SU-DHL-6 (cell line): Measurements from ENCODE around the gene RFC1.

Experiments
- H2AFZ ChIP-seq: fragments of 200-600 bp; sonication (generic); 2 replicates; pipeline ENCODE4 v1.6.1; 2014; ENCODE audit warnings: low read depth, mild to moderate bottlenecking, moderate library complexity, mixed read lengths, antibody characterized with exemption, low read length; ENCODE audit not compliant: severe bottlenecking
- H3F3A ChIP-seq: fragments of 200-600 bp; shearing (Covaris generic); 2 replicates; pipeline ENCODE4 v1.6.0; 2016; ENCODE audit warnings: antibody characterized with exemption, mild to moderate bottlenecking; ENCODE audit not compliant: insufficient read depth
- H3K27ac ChIP-seq: fragments of 200-600 bp; sonication (generic); 2 replicates; pipeline ENCODE4 v1.5.1; 2016; ENCODE audit warnings: low read depth, mild to moderate bottlenecking, low read length, moderate library complexity, mixed read lengths
- H3K27me3 ChIP-seq: fragments of 200-600 bp; sonication (generic), shearing (Covaris generic); 2 replicates; pipeline ENCODE4 v1.6.0; 2014; ENCODE audit warnings: mild to moderate bottlenecking, low read length
- H3K36me3 ChIP-seq: fragments of 200-600 bp; sonication (generic); 2 replicates; pipeline ENCODE4 v1.6.1; 2014; ENCODE audit warnings: mild to moderate bottlenecking, low read length, mixed read lengths
- H3K4me2 ChIP-seq: fragments of 300-600, 200-600 bp; shearing (Covaris generic), sonication (generic); 2 replicates; pipeline ENCODE4 v1.6.0; 2014; ENCODE audit warnings: low read length, low read depth, mild to moderate bottlenecking; ENCODE audit not compliant: poor library complexity, severe bottlenecking
- H3K4me3 ChIP-seq: fragments of 200-600 bp; sonication (generic); 2 replicates; pipeline ENCODE4 v1.5.1; 2014; ENCODE audit warnings: antibody characterized with exemption, low read length, mild to moderate bottlenecking, mixed read lengths; ENCODE audit not compliant: insufficient read depth, poor library complexity, severe bottlenecking
- H3K79me2 ChIP-seq: fragments of 200-600 bp; sonication (generic); 2 replicates; pipeline ENCODE4 v1.6.1; 2014; ENCODE audit warnings: mild to moderate bottlenecking, low read length, moderate library complexity; ENCODE audit not compliant: insufficient read depth
- H3K9ac ChIP-seq: fragments of 200-600 bp; sonication (generic); 2 replicates; pipeline ENCODE4 v1.7.0; 2014; ENCODE audit warnings: mild to moderate bottlenecking, low read length
- H3K9me2 ChIP-seq: fragments of 200-600 bp; sonication (generic); replicated peaks from 2 replicates; pipeline ENCODE4 v1.6.1; 2014; ENCODE audit warnings: low read length; ENCODE audit not compliant: insufficient read depth
- H3K9me3 ChIP-seq: fragments of 200-600 bp; sonication (generic); 2 replicates; pipeline ENCODE4 v1.6.1; 2014; ENCODE audit warnings: low read length, mixed read lengths; ENCODE audit not compliant: insufficient read depth
- H4K20me1 ChIP-seq: fragments of 200-600 bp; sonication (generic); 2 replicates; pipeline ENCODE4 v1.6.1; 2014; ENCODE audit warnings: low read depth, mild to moderate bottlenecking, antibody characterized with exemption, low read length, moderate library complexity, mixed read lengths
- EZH2phosphoT487 ChIP-seq: fragments of 200-600 bp; sonication (generic), shearing (Covaris generic); conservative IDR thresholded peaks from 2 replicates; pipeline ENCODE4 v1.6.1; 2018; ENCODE audit warnings: mild to moderate bottlenecking, antibody characterized with exemption, low read length, moderate library complexity, mixed read lengths
- TF ChIP-seq, protein P1 (sequence below): fragments of 200-600 bp; sonication (generic); IDR thresholded peaks from one replicate; pipeline ENCODE4 v1.5.1; 2017; ENCODE audit warnings: antibody characterized with exemption, mild to moderate bottlenecking, low read length, moderate library complexity; ENCODE audit not compliant: insufficient read depth, poor library complexity, severe bottlenecking

The RFC1 gene

DNA sequence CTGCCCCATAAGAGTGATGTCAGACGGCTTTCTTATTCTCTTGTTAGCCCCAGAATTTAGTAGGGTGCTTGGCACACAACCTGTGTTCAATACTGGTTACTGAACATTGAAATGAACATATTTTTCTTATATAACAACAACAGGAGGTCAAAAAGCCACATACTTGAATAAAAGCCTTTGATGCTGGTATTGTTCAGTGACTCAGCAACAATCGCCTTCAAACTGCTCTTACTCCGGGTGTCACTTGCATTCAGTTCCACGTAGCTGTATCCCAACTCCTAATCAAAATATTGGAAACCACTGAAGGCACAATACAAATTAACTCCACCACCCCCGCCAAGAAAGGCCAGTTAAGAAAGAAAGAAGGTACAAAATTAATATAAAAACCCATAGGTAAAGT is 61.5 kb downstream of the RFC1 start:
- Histone ChIP-seq H3K27ac (no peak overlapping the region), H3K27me3 (no peaks in the 10 kb centered on the region), H3K9ac (no peak overlapping the region), H3K79me2 (no peaks in the 10 kb centered on the region), H4K20me1 (no peaks in the 10 kb centered on the region), H3F3A (no peaks in the 10 kb centered on the region), H2AFZ (no peak overlapping the region), H3K36me3 (peaks cover 49% of the 10 kb centered on the region), H3K4me3 (no peak overlapping the region), H3K9me2 (no peaks in the 10 kb centered on the region), H3K9me3 (no peaks in the 10 kb centered on the region), H3K4me2 (no peak overlapping the region)
- TF ChIP-seq EZH2phosphoT487: no peak
- TF ChIP-seq, protein P1, sequence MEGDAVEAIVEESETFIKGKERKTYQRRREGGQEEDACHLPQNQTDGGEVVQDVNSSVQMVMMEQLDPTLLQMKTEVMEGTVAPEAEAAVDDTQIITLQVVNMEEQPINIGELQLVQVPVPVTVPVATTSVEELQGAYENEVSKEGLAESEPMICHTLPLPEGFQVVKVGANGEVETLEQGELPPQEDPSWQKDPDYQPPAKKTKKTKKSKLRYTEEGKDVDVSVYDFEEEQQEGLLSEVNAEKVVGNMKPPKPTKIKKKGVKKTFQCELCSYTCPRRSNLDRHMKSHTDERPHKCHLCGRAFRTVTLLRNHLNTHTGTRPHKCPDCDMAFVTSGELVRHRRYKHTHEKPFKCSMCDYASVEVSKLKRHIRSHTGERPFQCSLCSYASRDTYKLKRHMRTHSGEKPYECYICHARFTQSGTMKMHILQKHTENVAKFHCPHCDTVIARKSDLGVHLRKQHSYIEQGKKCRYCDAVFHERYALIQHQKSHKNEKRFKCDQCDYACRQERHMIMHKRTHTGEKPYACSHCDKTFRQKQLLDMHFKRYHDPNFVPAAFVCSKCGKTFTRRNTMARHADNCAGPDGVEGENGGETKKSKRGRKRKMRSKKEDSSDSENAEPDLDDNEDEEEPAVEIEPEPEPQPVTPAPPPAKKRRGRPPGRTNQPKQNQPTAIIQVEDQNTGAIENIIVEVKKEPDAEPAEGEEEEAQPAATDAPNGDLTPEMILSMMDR: no peak

DNA sequence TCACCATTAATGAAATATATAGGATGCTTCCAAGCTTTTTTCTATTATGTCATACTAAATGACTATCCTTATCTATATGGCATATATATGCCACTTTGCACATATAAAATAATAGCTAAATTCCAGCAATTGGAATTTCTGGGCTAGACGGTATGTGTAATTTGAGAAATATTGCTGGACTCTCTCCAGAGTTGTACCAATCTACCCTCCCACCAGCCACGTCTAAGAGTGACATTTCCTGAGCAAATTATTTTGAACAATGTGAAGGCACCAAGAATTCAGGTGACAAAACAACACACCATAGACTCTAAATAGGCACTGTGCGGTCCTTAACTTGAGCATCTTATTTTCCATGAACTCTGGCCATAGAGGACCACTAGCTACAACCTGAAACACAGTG is 62.3 kb downstream of the RFC1 start:
- Histone ChIP-seq H3K4me3 (no peak overlapping the region), H3K4me2 (no peak overlapping the region), H3K9ac (no peak overlapping the region), H4K20me1 (no peaks in the 10 kb centered on the region), H3F3A (no peaks in the 10 kb centered on the region), H3K79me2 (no peaks in the 10 kb centered on the region), H3K9me3 (no peaks in the 10 kb centered on the region), H3K27ac (no peak overlapping the region), H3K27me3 (no peaks in the 10 kb centered on the region), H3K36me3 (peaks cover 44% of the 10 kb centered on the region), H3K9me2 (no peaks in the 10 kb centered on the region), H2AFZ (no peak overlapping the region)
- no peak for TF ChIP-seq EZH2phosphoT487
- TF ChIP-seq, protein P1: no peak

DNA sequence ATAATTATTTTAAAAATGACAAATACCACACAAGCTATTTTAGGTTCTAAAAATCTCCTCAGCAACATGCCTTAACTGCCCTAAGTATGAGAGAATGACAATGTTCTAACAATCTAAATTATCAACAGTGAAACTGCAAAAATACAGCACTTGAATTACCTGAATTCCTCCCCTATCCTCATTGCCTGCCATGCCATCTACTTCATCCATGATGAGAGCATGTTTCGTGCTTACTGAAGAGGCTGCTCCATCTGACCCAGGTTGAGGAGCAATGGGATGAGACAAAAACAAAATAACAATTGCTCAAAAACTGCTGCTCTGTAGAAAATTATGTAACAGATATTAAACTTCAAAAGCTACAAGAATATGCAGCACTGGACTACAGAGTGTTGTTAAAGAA is 63.3 kb downstream of the RFC1 start:
- Histone ChIP-seq H3K9me3 (no peaks in the 10 kb centered on the region), H3K4me2 (no peak overlapping the region), H3K36me3 (peaks cover 44% of the 10 kb centered on the region), H2AFZ (no peak overlapping the region), H3F3A (no peaks in the 10 kb centered on the region), H3K9ac (no peak overlapping the region), H3K27ac (no peak overlapping the region), H4K20me1 (no peaks in the 10 kb centered on the region), H3K79me2 (no peaks in the 10 kb centered on the region), H3K4me3 (no peak overlapping the region), H3K27me3 (no peaks in the 10 kb centered on the region), H3K9me2 (no peaks in the 10 kb centered on the region)
- no peak for TF ChIP-seq EZH2phosphoT487
- TF ChIP-seq, protein P1: no peak
